ENCODE data around the gene GPR137C. TPM values are rescaled to one million over a fixed set of nuclear protein-coding genes. Genes with fewer than 3 reads are reported as not detected.

The GPR137C gene
- total and polyA plus RNA-seq, 2 of the 8 experiments (the other 6 are each of a cell fraction or from before 2014, with no cell fraction given): 2.7 to 4.3 TPM

DNA sequence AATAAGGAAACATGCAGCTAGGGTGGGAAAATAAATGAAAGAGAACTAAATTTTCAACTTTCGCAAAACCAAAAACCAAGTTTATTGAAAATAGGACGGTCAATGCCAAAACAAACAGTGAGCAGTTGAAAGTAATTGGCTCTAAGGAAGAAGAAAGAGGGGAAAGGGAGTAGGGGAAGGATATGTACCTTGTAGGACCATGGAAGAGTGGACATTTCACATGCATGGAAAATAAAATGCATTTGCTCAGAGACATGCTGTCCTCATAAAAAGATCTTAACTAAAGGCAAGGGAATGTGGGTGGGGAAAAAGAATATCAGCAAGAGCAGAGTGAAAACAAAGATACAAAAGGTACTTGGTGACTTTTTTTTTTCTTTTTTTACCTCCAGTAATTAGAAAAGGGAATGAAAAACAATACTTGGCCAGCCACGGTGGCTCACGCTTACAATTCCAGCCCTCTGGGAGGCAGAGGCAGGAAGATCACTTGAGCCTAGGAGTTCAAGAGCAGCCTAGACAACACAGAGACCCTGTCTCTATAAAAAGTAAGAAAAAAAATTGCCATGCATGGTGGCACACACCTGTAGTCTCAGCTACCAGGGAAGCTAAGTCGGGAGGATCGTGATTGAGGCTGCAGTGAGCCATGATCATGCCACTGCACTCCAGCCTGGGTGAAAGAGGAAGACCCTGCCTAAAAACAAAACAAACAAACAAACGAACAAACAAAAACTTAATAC, 6.9 kb upstream of the GPR137C start:
- 84% methylated on average over 7 of the region's 7 CpGs; no CpG with 5 or more reads in 1 of the 2 experiments for WGBS, 2 experiments (ENCODE audit: extremely low coverage in 1 of 2, insufficient coverage in 1 of 2, insufficient read length in 1 of 2, insufficient replicate concordance in 2 of 2, low coverage in 1 of 2, low lambda C conversion rate in 2 of 2, missing lambda C conversion rate in 1 of 2)
- no peaks in the 10 kb centered on the region for H3K27me3 ChIP-seq (replicated peaks in 1 of 4; ENCODE audit: control insufficient read depth in 3 of 4, extremely low read depth in 1 of 4, insufficient read depth in 3 of 4, low read length in 3 of 4)
- H3K27ac ChIP-seq (ENCODE audit: low read depth, low read length): no peak overlapping the region
- no peak overlapping the region for H2BK12ac ChIP-seq (ENCODE audit: low read depth, low read length)
- ChIA-PET CTCF (ENCODE audit: partially characterized antibody) (no interaction called here), POLR2A (ENCODE audit: partially characterized antibody) (no interaction called here)
- DNase-seq (ENCODE audit: low read depth in 1 of 2, low spot score in 2 of 2) (no peak), FAIRE-seq (no peak)
- peaks cover 0 to 2% of the 10 kb centered on the region in 2 experiments for H4K20me1 ChIP-seq (replicated peaks in 1 of 2; ENCODE audit: control insufficient read depth in 1 of 2, insufficient read depth in 2 of 2, low read length in 2 of 2)
- H3K4me1 ChIP-seq (replicated peaks in 1 of 4; ENCODE audit: control insufficient read depth in 3 of 4, insufficient read depth in 4 of 4, low read length in 3 of 4): peaks cover 0 to 5% (median 2%) of the 10 kb centered on the region in 4 experiments; a peak in 2 of 7 replicates
- H3K36me3 ChIP-seq (ENCODE audit: control insufficient read depth in 2 of 4, insufficient read depth in 4 of 4, low read length in 3 of 4): peaks cover 0 to 4% (median 0%) of the 10 kb centered on the region in 4 experiments; a peak in 1 of 8 replicates
- no peak overlapping the region for H4K8ac ChIP-seq (ENCODE audit: extremely low read depth, insufficient read depth, low read length)
- no peak for TF ChIP-seq CBX5 (IDR thresholded peaks at IDR 0.05; ENCODE audit: low read depth, low read length)
- TF ChIP-seq, protein P1, sequence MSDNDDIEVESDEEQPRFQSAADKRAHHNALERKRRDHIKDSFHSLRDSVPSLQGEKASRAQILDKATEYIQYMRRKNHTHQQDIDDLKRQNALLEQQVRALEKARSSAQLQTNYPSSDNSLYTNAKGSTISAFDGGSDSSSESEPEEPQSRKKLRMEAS (IDR thresholded peaks at IDR 0.05): no peak
- TF ChIP-seq ZNF274 (IDR thresholded peaks at IDR 0.05; ENCODE audit: borderline replicate concordance, extremely low read depth, low read length): no peak
- no peak for TF ChIP-seq KDM5A (IDR thresholded peaks at IDR 0.05; ENCODE audit: low read length)
- no peak for TF ChIP-seq NANOG (IDR thresholded peaks at IDR 0.05; ENCODE audit: insufficient read depth, low read depth, low read length, poor library complexity, severe bottlenecking)
- no peak overlapping the region for H2AFZ ChIP-seq (ENCODE audit: low read length)
- H2BK20ac ChIP-seq (ENCODE audit: low read length): no peak overlapping the region
- H3K23me2 ChIP-seq (ENCODE audit: low read depth, low read length): no peaks in the 10 kb centered on the region; the same call in 1 of the 2 replicates
- no peak overlapping the region for H3K23ac ChIP-seq (ENCODE audit: insufficient read length)
- no peak overlapping the region for H4K5ac ChIP-seq (ENCODE audit: insufficient read length, low read depth, low read length)
- H2AK5ac ChIP-seq (ENCODE audit: low read depth, low read length): no peak overlapping the region
- peak overlapping the region in 1 of 2 experiments; percentile 33; a peak in 1 of 4 replicates for H3K4me2 ChIP-seq (ENCODE audit: insufficient read depth in 1 of 2, low read depth in 2 of 2, low read length in 2 of 2)
- peaks cover 0 to 24% of the 10 kb centered on the region in 2 experiments; a peak in 2 of 4 replicates for H3K79me2 ChIP-seq (ENCODE audit: control insufficient read depth in 1 of 2, insufficient read depth in 2 of 2, low read length in 2 of 2)
- no peaks in the 10 kb centered on the region for H3K9me3 ChIP-seq (ENCODE audit: insufficient read depth in 2 of 2, low read depth in 1 of 2, low read length in 1 of 2)
- no peaks in the 10 kb centered on the region; the same call in none of the 2 replicates for H3K79me1 ChIP-seq (ENCODE audit: low read depth, low read length)
- no peak overlapping the region for H3K9ac ChIP-seq (replicated peaks in 1 of 4; ENCODE audit: extremely low read depth in 1 of 4, low read depth in 3 of 4, low read length in 3 of 4)
- H3K18ac ChIP-seq (ENCODE audit: extremely low read depth, low read length): no peak overlapping the region
- H2BK15ac ChIP-seq (ENCODE audit: low read length): no peak overlapping the region
- no peak overlapping the region for H2BK5ac ChIP-seq (ENCODE audit: low read depth, low read length)
- no peak overlapping the region; a peak in 1 of 8 replicates for H3K4me3 ChIP-seq (ENCODE audit: extremely low read depth in 1 of 4, insufficient read depth in 2 of 4, low read depth in 3 of 4, low read length in 4 of 4)
- H3K4ac ChIP-seq (replicated peaks; ENCODE audit: insufficient read length, low read depth, low read length): no peak overlapping the region
- H2BK120ac ChIP-seq (replicated peaks; ENCODE audit: low read depth, low read length): no peak overlapping the region
- H3K14ac ChIP-seq (ENCODE audit: insufficient read length): no peak overlapping the region
- no peak overlapping the region for H3K56ac ChIP-seq (replicated peaks; ENCODE audit: insufficient read length, low read depth, low read length)
- no peak overlapping the region for H4K91ac ChIP-seq (replicated peaks; ENCODE audit: insufficient read length, low read length)
